Measurements from ENCODE around the gene NME7. TPM values are rescaled to one million over a fixed set of nuclear protein-coding genes. Genes with fewer than 3 reads are reported as not detected.

Gene NME7
- total and polyA plus RNA-seq, 2 experiments from 2014 or later, result 39.1 to 48.5 TPM

DNA sequence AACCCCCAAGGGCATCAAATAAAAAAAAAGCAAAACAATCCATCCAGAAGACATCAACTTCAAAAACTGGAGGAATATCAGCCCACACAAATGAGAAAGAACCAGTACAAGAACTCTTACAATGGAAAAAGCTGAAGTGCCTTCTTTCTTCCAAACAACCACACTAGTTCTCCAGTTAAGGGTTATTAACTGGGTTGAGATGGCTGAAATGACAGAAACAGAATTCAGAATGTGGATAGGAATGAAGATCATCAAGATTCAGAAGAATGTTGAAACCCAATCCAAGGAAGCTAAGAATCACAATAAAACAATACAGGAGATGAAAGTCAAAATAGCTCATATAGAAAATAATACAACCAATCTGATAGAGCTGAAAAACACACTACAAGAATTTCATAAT lies 104.5 kb downstream of the NME7 start (continued):
- TF ChIP-seq, protein P1, sequence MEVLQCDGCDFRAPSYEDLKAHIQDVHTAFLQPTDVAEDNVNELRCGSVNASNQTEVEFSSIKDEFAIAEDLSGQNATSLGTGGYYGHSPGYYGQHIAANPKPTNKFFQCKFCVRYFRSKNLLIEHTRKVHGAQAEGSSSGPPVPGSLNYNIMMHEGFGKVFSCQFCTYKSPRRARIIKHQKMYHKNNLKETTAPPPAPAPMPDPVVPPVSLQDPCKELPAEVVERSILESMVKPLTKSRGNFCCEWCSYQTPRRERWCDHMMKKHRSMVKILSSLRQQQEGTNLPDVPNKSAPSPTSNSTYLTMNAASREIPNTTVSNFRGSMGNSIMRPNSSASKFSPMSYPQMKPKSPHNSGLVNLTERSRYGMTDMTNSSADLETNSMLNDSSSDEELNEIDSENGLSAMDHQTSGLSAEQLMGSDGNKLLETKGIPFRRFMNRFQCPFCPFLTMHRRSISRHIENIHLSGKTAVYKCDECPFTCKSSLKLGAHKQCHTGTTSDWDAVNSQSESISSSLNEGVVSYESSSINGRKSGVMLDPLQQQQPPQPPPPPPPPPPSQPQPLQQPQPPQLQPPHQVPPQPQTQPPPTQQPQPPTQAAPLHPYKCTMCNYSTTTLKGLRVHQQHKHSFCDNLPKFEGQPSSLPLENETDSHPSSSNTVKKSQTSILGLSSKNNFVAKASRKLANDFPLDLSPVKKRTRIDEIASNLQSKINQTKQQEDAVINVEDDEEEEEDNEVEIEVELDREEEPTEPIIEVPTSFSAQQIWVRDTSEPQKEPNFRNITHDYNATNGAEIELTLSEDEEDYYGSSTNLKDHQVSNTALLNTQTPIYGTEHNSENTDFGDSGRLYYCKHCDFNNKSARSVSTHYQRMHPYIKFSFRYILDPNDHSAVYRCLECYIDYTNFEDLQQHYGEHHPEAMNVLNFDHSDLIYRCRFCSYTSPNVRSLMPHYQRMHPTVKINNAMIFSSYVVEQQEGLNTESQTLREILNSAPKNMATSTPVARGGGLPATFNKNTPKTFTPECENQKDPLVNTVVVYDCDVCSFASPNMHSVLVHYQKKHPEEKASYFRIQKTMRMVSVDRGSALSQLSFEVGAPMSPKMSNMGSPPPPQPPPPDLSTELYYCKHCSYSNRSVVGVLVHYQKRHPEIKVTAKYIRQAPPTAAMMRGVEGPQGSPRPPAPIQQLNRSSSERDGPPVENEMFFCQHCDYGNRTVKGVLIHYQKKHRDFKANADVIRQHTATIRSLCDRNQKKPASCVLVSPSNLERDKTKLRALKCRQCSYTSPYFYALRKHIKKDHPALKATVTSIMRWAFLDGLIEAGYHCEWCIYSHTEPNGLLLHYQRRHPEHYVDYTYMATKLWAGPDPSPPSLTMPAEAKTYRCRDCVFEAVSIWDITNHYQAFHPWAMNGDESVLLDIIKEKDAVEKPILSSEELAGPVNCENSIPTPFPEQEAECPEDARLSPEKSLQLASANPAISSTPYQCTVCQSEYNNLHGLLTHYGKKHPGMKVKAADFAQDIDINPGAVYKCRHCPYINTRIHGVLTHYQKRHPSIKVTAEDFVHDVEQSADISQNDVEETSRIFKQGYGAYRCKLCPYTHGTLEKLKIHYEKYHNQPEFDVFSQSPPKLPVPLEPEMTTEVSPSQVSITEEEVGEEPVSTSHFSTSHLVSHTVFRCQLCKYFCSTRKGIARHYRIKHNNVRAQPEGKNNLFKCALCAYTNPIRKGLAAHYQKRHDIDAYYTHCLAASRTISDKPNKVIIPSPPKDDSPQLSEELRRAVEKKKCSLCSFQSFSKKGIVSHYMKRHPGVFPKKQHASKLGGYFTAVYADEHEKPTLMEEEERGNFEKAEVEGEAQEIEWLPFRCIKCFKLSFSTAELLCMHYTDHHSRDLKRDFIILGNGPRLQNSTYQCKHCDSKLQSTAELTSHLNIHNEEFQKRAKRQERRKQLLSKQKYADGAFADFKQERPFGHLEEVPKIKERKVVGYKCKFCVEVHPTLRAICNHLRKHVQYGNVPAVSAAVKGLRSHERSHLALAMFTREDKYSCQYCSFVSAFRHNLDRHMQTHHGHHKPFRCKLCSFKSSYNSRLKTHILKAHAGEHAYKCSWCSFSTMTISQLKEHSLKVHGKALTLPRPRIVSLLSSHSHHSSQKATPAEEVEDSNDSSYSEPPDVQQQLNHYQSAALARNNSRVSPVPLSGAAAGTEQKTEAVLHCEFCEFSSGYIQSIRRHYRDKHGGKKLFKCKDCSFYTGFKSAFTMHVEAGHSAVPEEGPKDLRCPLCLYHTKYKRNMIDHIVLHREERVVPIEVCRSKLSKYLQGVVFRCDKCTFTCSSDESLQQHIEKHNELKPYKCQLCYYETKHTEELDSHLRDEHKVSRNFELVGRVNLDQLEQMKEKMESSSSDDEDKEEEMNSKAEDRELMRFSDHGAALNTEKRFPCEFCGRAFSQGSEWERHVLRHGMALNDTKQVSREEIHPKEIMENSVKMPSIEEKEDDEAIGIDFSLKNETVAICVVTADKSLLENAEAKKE (CRISPR knock-in tag; IDR thresholded peaks at IDR 0.05), result no peak
- no peak for TF ChIP-seq ZNF114 (CRISPR knock-in tag; IDR thresholded peaks at IDR 0.05)

DNA sequence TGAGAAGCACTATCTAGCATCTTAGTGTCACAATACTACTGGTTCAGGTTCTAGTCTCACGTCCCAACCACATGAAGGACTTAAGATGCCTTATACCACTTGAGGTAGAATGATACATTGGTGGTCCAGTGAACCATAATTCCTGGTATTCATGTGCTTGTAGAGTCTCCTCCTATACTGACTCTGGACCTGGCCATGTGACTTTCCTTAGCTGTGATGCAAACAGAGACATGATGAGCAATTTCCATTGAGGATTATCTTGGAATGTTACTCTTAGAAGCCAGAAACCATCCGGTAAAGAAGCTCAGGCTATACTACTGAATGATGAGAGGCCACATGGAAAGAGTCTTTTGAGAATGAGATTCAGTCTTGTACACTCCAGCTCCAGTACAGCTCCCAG lies 105.7 kb downstream of the NME7 start:
- H3K36me3 Mint-ChIP-seq (ENCODE audit: low read depth), result peaks cover 15% of the 10 kb centered on the region
- H3K27ac ChIP-seq (ENCODE audit: low read depth), result no peak overlapping the region
- no peak overlapping the region for H3K4me2 ChIP-seq
- H3K4me1 ChIP-seq (ENCODE audit: insufficient read depth), result no peaks in the 10 kb centered on the region
- no peak overlapping the region for H3K27ac Mint-ChIP-seq
- no peaks in the 10 kb centered on the region for H4K20me1 ChIP-seq (replicated peaks; ENCODE audit: insufficient read depth)
- no peaks in the 10 kb centered on the region; the same call in 2 of the 3 replicates for H3K4me1 Mint-ChIP-seq
- H2AFZ ChIP-seq, result no peak overlapping the region
- peaks cover 22% of the 10 kb centered on the region; the same call in 1 of the 2 replicates for H3K9me2 ChIP-seq (ENCODE audit: insufficient read depth)
- H3K36me3 ChIP-seq (ENCODE audit: insufficient read depth), result 0 out of 2 replicates have a peak, but pooled peaks cover 4% of the 10 kb centered on the region
- H3F3A ChIP-seq (replicated peaks; ENCODE audit: low read depth), result no peaks in the 10 kb centered on the region
- H3K4me3 ChIP-seq, result no peak overlapping the region
- H3K4me3 Mint-ChIP-seq, result no peak overlapping the region
- H3K27me3 ChIP-seq (ENCODE audit: insufficient read depth), result no peaks in the 10 kb centered on the region
- no peaks in the 10 kb centered on the region for H3K79me2 ChIP-seq (replicated peaks; ENCODE audit: insufficient read depth)
- peaks cover 15% of the 10 kb centered on the region for H3K9me3 Mint-ChIP-seq
- no peak for ATAC-seq
- H3K27me3 Mint-ChIP-seq (ENCODE audit: insufficient read depth, low read depth, poor library complexity), result no peaks in the 10 kb centered on the region
- no peak for DNase-seq (ENCODE audit: low spot score)
- TF ChIP-seq EZH2phosphoT487 (IDR thresholded peaks at IDR 0.05; ENCODE audit: unreplicated experiment) (no peak), STAT1 (IDR thresholded peaks at IDR 0.05; ENCODE audit: unreplicated experiment) (no peak)
